HG03175 (cell line): ENCODE data around the gene CHAC2.

Experiments used
- ATAC-seq: cut with Tn5 transposase; IDR thresholded peaks from one replicate; pipeline ENCODE4 v1.9.1; 2021; ENCODE audit warnings: mild to moderate bottlenecking, moderate library complexity; ENCODE audit not compliant: unreplicated experiment

Gene CHAC2

GRCh38 chr2:53777134-53777533 lies 9.5 kb downstream of the CHAC2 start:
- ATAC-seq = no peak

- ATAC-seq = no peak
Measured at GRCh38 chr2:53778536-53779162, 11.0 kb downstream of the CHAC2 start.

GRCh38 chr2:53780056-53780455 lies 12.5 kb downstream of the CHAC2 start:
- ATAC-seq = no peak

GRCh38 chr2:53782676-53783075 lies 15.1 kb downstream of the CHAC2 start:
- ATAC-seq = no peak

- no peak for ATAC-seq
Measured at GRCh38 chr2:53784436-53784835, 16.8 kb downstream of the CHAC2 start.

- ATAC-seq = no peak
Measured at GRCh38 chr2:53785366-53785765, 17.8 kb downstream of the CHAC2 start.

- peak; percentile 14 for ATAC-seq
Measured at GRCh38 chr2:53786352-53786704, 18.7 kb downstream of the CHAC2 start.

- ATAC-seq = peak; percentile 97
Measured at GRCh38 chr2:53786705-53787613, 19.4 kb downstream of the CHAC2 start, which contains the start of the genes ASB3 and ERLEC1. Gene ASB3 (minus strand): TSS chr2:53786953. CDS start chr2:53765572, 21,381 bp downstream. Gene ERLEC1 (plus strand): TSS chr2:53787044. CDS start chr2:53787211, 167 bp downstream.

GRCh38 chr2:53787614-53788289 lies 20.1 kb downstream of the CHAC2 start:
- peak; percentile 1 for ATAC-seq

- ATAC-seq = no peak
Measured at GRCh38 chr2:53793261-53793660, 25.7 kb downstream of the CHAC2 start.

- ATAC-seq = no peak
Measured at GRCh38 chr2:53793821-53794220, 26.2 kb downstream of the CHAC2 start.

GRCh38 chr2:53801547-53801946 lies 33.9 kb downstream of the CHAC2 start:
- no peak for ATAC-seq

GRCh38 chr2:53802617-53803151 lies 35.1 kb downstream of the CHAC2 start:
- no peak for ATAC-seq

- no peak for ATAC-seq
Measured at GRCh38 chr2:53811601-53812000, 44.0 kb downstream of the CHAC2 start.

- no peak for ATAC-seq
Measured at GRCh38 chr2:53813151-53813550, 45.5 kb downstream of the CHAC2 start.

GRCh38 chr2:53818854-53819435 lies 51.3 kb downstream of the CHAC2 start:
- no peak for ATAC-seq

GRCh38 chr2:53819634-53820033 lies 52.0 kb downstream of the CHAC2 start:
- ATAC-seq = no peak

GRCh38 chr2:53820048-53820447 lies 52.4 kb downstream of the CHAC2 start:
- ATAC-seq = no peak

GRCh38 chr2:53820711-53821110 lies 53.1 kb downstream of the CHAC2 start:
- ATAC-seq = no peak

- no peak for ATAC-seq
Measured at GRCh38 chr2:53821810-53822209, 54.2 kb downstream of the CHAC2 start.

GRCh38 chr2:53823639-53824038 lies 56.0 kb downstream of the CHAC2 start:
- peak; percentile 64 for ATAC-seq
